GM23338 (cell line): ENCODE data around the gene TMEM204. TPM values are rescaled to one million over a fixed set of nuclear protein-coding genes. Genes with fewer than 3 reads are reported as not detected.

Experiments used
- ATAC-seq: fragments of 200-7000 bp; cut with Tn5 transposase; 3 replicates; pipeline ENCODE4 v1.9.1; 2020
- DNase-seq: peaks from one replicate; pipeline ENCODE4 v3.0.0-alpha.2; 2015; ENCODE audit warnings: low spot score
- H2AFZ ChIP-seq: fragments of 200-600 bp; sonication (generic); 2 replicates; pipeline ENCODE4 v1.8.0; 2016; ENCODE audit warnings: antibody characterized with exemption, mild to moderate bottlenecking, moderate library complexity
- H3F3A ChIP-seq: fragments of 200-600 bp; sonication (generic); replicated peaks from 2 replicates; pipeline ENCODE4 v1.8.0; 2017; ENCODE audit warnings: antibody characterized with exemption, mixed run types, low read depth
- H3K27ac ChIP-seq: fragments of 200-600 bp; sonication (generic); 2 replicates; pipeline ENCODE4 v1.6.1; 2016; ENCODE audit warnings: low read depth
- H3K27me3 ChIP-seq: fragments of 200-600 bp; sonication (generic); 2 replicates; pipeline ENCODE4 v1.8.0; 2016; ENCODE audit warnings: mild to moderate bottlenecking, mixed run types, moderate library complexity; ENCODE audit not compliant: insufficient read depth
- H3K36me3 ChIP-seq: fragments of 200-600 bp; sonication (generic); 2 replicates; pipeline ENCODE4 v1.8.0; 2016; ENCODE audit warnings: mild to moderate bottlenecking; ENCODE audit not compliant: insufficient read depth
- H3K4me1 ChIP-seq: fragments of 200-600 bp; sonication (generic); 2 replicates; pipeline ENCODE4 v1.8.0; 2016; ENCODE audit warnings: mild to moderate bottlenecking, moderate library complexity; ENCODE audit not compliant: insufficient read depth
- H3K4me2 ChIP-seq: fragments of 200-600 bp; sonication (generic); 2 replicates; pipeline ENCODE4 v1.7.1; 2017; ENCODE audit warnings: mixed run types
- H3K4me3 ChIP-seq: fragments of 200-600 bp; sonication (generic); 2 replicates; pipeline ENCODE4 v1.6.1; 2016; ENCODE audit warnings: mixed run types
- H3K79me2 ChIP-seq: fragments of 200-600 bp; sonication (generic); replicated peaks from 2 replicates; pipeline ENCODE4 v1.8.0; 2017; ENCODE audit warnings: mild to moderate bottlenecking; ENCODE audit not compliant: insufficient read depth
- H3K9me2 ChIP-seq: fragments of 200-600 bp; sonication (generic); 2 replicates; pipeline ENCODE4 v1.8.0; 2017; ENCODE audit not compliant: insufficient read depth
- H4K20me1 ChIP-seq: fragments of 200-600 bp; sonication (generic); replicated peaks from 2 replicates; pipeline ENCODE4 v1.8.0; 2017; ENCODE audit warnings: mild to moderate bottlenecking; ENCODE audit not compliant: insufficient read depth
- H3K27ac Mint-ChIP-seq: 2 replicates; pipeline ENCODE4 v1.8.0; 2020; ENCODE audit warnings: inconsistent platforms, mild to moderate bottlenecking, moderate library complexity, mixed read lengths
- H3K27me3 Mint-ChIP-seq: 3 replicates; pipeline ENCODE4 v1.8.0; 2022; ENCODE audit warnings: low read depth, mild to moderate bottlenecking, moderate library complexity, mixed read lengths, inconsistent platforms; ENCODE audit not compliant: insufficient read depth, poor library complexity
- H3K36me3 Mint-ChIP-seq: 3 replicates; pipeline ENCODE4 v1.8.0; 2021; ENCODE audit warnings: low read depth, mild to moderate bottlenecking, inconsistent platforms, moderate library complexity, mixed read lengths
- H3K4me1 Mint-ChIP-seq: 3 replicates; pipeline ENCODE4 v1.8.0; 2020; ENCODE audit warnings: mild to moderate bottlenecking, inconsistent platforms, mixed read lengths
- H3K4me3 Mint-ChIP-seq: 3 replicates; pipeline ENCODE4 v1.8.0; 2021; ENCODE audit warnings: moderate library complexity, mild to moderate bottlenecking, inconsistent platforms, mixed read lengths
- H3K9me3 Mint-ChIP-seq: 3 replicates; pipeline ENCODE4 v1.8.0; 2020; ENCODE audit warnings: moderate library complexity, mild to moderate bottlenecking, inconsistent platforms, mixed read lengths
- EZH2 ChIP-seq: fragments of 200-600 bp; sonication (generic); IDR thresholded peaks from one replicate; pipeline ENCODE4 v1.8.0; 2017; ENCODE audit warnings: antibody characterized with exemption, mild to moderate bottlenecking, low read depth; ENCODE audit not compliant: unreplicated experiment
- EZH2phosphoT487 ChIP-seq: fragments of 200-600 bp; sonication (generic); IDR thresholded peaks from one replicate; pipeline ENCODE4 v1.8.1; 2018; ENCODE audit warnings: antibody characterized with exemption; ENCODE audit not compliant: unreplicated experiment
- JUNB ChIP-seq: IDR thresholded peaks from one replicate; pipeline ENCODE4 v1.6.1; 2016; ENCODE audit warnings: antibody characterized with exemption; ENCODE audit not compliant: unreplicated experiment
- POLR2AphosphoS5 ChIP-seq: IDR thresholded peaks from 2 replicates; pipeline ENCODE4 v1.6.1; 2016; ENCODE audit warnings: antibody characterized with exemption, low read depth
- STAT1 ChIP-seq: IDR thresholded peaks from one replicate; pipeline ENCODE4 v1.6.1; 2016; ENCODE audit warnings: antibody characterized with exemption; ENCODE audit not compliant: unreplicated experiment
- ZNF114 ChIP-seq: fragments of 250-450 bp; sonication (Bioruptor Pico); IDR thresholded peaks from 2 replicates; pipeline ENCODE4 v1.5.0; 2020; ENCODE audit warnings: mild to moderate bottlenecking, moderate library complexity
- ZNF331 ChIP-seq: fragments of 250-450 bp; sonication (Bioruptor Pico); IDR thresholded peaks from 2 replicates; pipeline ENCODE4 v1.5.0; 2020; ENCODE audit warnings: low read depth, mild to moderate bottlenecking, moderate library complexity
- ZNF462 ChIP-seq: fragments of 250-450 bp; sonication (Bioruptor Pico); IDR thresholded peaks from 2 replicates; pipeline ENCODE4 v1.5.0; 2020; ENCODE audit warnings: mild to moderate bottlenecking, moderate library complexity
- polyA plus RNA-seq: library from polyadenylated mRNA; unstranded; fragments of >200 nt; fragmentation: Nextera tagmentation; extraction: Ambion mirVana; gene quantifications from 2 replicates; pipeline ENCODE4 v1.2.1, GENCODE V29; 2016
- total RNA-seq: library from RNA; depleted of rRNA; stranded (reverse); fragments of >200 nt; shearing (Covaris generic); gene quantifications from 2 replicates; pipeline ENCODE4 v1.2.3, GENCODE V29; 2014

The TMEM204 gene
- total and polyA plus RNA-seq, 2 experiments from 2014 or later: 0.14 to 0.21 TPM

DNA sequence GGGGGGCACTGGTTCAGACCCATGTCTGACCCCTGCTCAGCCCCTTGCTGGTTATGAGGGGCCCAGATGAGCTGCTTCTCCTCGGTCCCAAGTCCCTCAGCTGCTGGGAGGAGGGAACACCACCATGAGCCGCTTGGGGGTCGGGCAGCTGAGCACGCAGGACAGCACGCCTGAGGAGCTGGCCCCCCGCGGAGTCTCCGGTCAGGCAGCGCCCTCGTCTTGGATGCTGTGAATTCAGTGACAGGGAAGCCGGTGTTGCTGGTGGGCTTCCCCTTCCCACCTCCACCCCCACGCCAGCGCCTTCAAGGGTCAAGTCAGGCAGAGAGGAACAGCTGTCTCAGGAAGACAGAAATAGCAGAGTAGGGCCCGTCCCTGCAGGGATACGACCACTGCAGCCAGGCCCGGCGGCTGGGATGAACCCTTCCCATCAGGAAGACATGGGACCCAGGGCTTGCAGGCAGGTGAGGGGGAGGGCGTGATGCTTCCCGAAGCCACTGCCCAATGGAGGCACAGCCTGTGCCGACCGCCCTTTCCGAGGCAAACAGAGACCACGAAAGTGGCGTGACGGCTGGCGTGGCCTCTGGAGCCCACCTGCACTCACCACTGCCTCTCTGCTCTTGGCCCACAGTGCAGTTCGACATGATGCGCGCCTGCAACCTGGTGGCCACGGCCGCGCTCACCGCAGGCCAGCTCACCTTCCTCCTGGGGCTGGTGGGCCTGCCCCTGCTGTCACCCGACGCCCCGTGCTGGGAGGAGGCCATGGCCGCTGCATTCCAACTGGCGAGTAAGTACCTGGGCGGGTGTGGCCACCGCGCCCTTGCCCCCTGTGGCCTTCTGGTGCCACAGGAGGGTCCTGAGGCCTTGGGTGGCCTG lies 8.1 kb downstream of the TMEM204 start (continued):
- no peak for TF ChIP-seq ZNF331 (CRISPR knock-in tag)
- no peak for TF ChIP-seq POLR2AphosphoS5
- TF ChIP-seq STAT1: no peak
- no peak for TF ChIP-seq EZH2
- TF ChIP-seq ZNF462 (CRISPR knock-in tag): no peak

- no peaks in the 10 kb centered on the region for H3K9me2 ChIP-seq
- H2AFZ ChIP-seq: no peak overlapping the region
- Mint-ChIP-seq H3K36me3 (no peaks in the 10 kb centered on the region; the same call in 2 of the 3 replicates), H3K27ac (no peak overlapping the region; the same call in 1 of the 2 replicates), H3K27me3 (peaks cover 7% of the 10 kb centered on the region), H3K4me3 (no peak overlapping the region), H3K4me1 (peaks cover 2% of the 10 kb centered on the region; the same call in 2 of the 3 replicates), H3K9me3 (no peaks in the 10 kb centered on the region)
- no peak overlapping the region for H3K27ac ChIP-seq
- no peak overlapping the region for H3K4me2 ChIP-seq
- DNase-seq: no peak
- H3K36me3 ChIP-seq: no peaks in the 10 kb centered on the region
- no peaks in the 10 kb centered on the region for H3K4me1 ChIP-seq
- H4K20me1 ChIP-seq: no peaks in the 10 kb centered on the region
- no peaks in the 10 kb centered on the region for H3K79me2 ChIP-seq
- H3F3A ChIP-seq: no peaks in the 10 kb centered on the region
- no peaks in the 10 kb centered on the region for H3K27me3 ChIP-seq
- no peak for ATAC-seq
- no peak overlapping the region for H3K4me3 ChIP-seq
- TF ChIP-seq ZNF114 (no peak), STAT1 (no peak), EZH2phosphoT487 (no peak), JUNB (no peak), ZNF462 (CRISPR knock-in tag) (no peak)
Observed at GRCh38 chr16:1542166-1542500, 8.7 kb downstream of the TMEM204 start.
